Hepatocyte (in vitro differentiated cells): Measurements from ENCODE around the gene CLEC4F. TPM values are rescaled to one million over a fixed set of nuclear protein-coding genes. Genes with fewer than 3 reads are reported as not detected.

ENCODE experiments used
- DNase-seq: peaks from one replicate; pipeline ENCODE4 v3.0.0-alpha.2; 2016; ENCODE audit warnings: low spot score
- H2AFZ ChIP-seq: fragments of 200-600 bp; sonication (generic); 2 replicates; pipeline ENCODE4 v1.6.0; 2016; ENCODE audit warnings: antibody characterized with exemption, mild to moderate bottlenecking
- H3K27ac ChIP-seq: fragments of 200-600 bp; sonication (generic); 2 replicates; pipeline ENCODE4 v1.5.1; 2016; ENCODE audit warnings: mild to moderate bottlenecking
- H3K27me3 ChIP-seq: fragments of 200-600 bp; sonication (generic); 2 replicates; pipeline ENCODE4 v1.6.1; 2016
- H3K36me3 ChIP-seq: fragments of 200-600 bp; sonication (generic); replicated peaks from 2 replicates; pipeline ENCODE4 v1.5.1; 2016; ENCODE audit warnings: low read depth; ENCODE audit not compliant: insufficient read depth
- H3K4me1 ChIP-seq: fragments of 200-600 bp; sonication (generic); 2 replicates; pipeline ENCODE4 v1.5.1; 2016; ENCODE audit warnings: mild to moderate bottlenecking, moderate library complexity; ENCODE audit not compliant: insufficient read depth
- H3K4me2 ChIP-seq: fragments of 200-600 bp; sonication (generic); 2 replicates; pipeline ENCODE4 v1.6.0; 2016
- H3K4me3 ChIP-seq: fragments of 200-600 bp; sonication (generic); 2 replicates; pipeline ENCODE4 v1.5.1; 2016; ENCODE audit warnings: mild to moderate bottlenecking
- H3K79me2 ChIP-seq: fragments of 200-600 bp; sonication (generic); 2 replicates; pipeline ENCODE4 v1.6.0; 2017; ENCODE audit warnings: mild to moderate bottlenecking
- H3K9me2 ChIP-seq: fragments of 200-600 bp; sonication (generic); replicated peaks from 2 replicates; pipeline ENCODE4 v1.6.0; 2017; ENCODE audit warnings: mild to moderate bottlenecking; ENCODE audit not compliant: insufficient read depth
- H3K9me3 ChIP-seq: fragments of 200-600 bp; sonication (generic); 2 replicates; pipeline ENCODE4 v1.5.1; 2016; ENCODE audit warnings: low read depth, mild to moderate bottlenecking
- H4K20me1 ChIP-seq: fragments of 200-600 bp; sonication (generic); 2 replicates; pipeline ENCODE4 v1.6.0; 2016; ENCODE audit warnings: mild to moderate bottlenecking; ENCODE audit not compliant: insufficient read depth, poor library complexity, severe bottlenecking
- EZH2 ChIP-seq: fragments of 200-600 bp; sonication (generic); IDR thresholded peaks from 2 replicates; pipeline ENCODE4 v1.6.1; 2016; ENCODE audit warnings: antibody characterized with exemption, mild to moderate bottlenecking, borderline replicate concordance
- EZH2phosphoT487 ChIP-seq: fragments of 200-600 bp; sonication (generic); IDR thresholded peaks from one replicate; pipeline ENCODE4 v1.6.1; 2018; ENCODE audit warnings: antibody characterized with exemption, mild to moderate bottlenecking, low read depth, moderate library complexity; ENCODE audit not compliant: unreplicated experiment, severe bottlenecking
- WGBS: methylation state at CpG from one replicate; pipeline ENCODE4 v1.1.6; 2016; ENCODE audit warnings: low lambda C conversion rate; ENCODE audit errors: missing lambda C conversion rate; 5-methylcytosine and 5-hydroxymethylcytosine counted together
- polyA plus RNA-seq: library from polyadenylated mRNA; unstranded; fragments of >200 nt; fragmentation: Nextera tagmentation; extraction: Ambion mirVana; gene quantifications from 2 replicates; pipeline ENCODE4 v1.2.1, GENCODE V29; 2016
- total RNA-seq: library from RNA; depleted of rRNA; stranded (reverse); fragments of >200 nt; gene quantifications from 2 replicates; pipeline ENCODE4 v1.2.3, GENCODE V29; 2014
- TF ChIP-seq, protein P1 (sequence below): fragments of 200-600 bp; sonication (generic); IDR thresholded peaks from 2 replicates; pipeline ENCODE4 v1.5.1; 2016; ENCODE audit warnings: antibody characterized with exemption, mild to moderate bottlenecking; ENCODE audit not compliant: poor library complexity

CLEC4F gene
- total and polyA plus RNA-seq, 2 experiments from 2014 or later = not detected

DNA sequence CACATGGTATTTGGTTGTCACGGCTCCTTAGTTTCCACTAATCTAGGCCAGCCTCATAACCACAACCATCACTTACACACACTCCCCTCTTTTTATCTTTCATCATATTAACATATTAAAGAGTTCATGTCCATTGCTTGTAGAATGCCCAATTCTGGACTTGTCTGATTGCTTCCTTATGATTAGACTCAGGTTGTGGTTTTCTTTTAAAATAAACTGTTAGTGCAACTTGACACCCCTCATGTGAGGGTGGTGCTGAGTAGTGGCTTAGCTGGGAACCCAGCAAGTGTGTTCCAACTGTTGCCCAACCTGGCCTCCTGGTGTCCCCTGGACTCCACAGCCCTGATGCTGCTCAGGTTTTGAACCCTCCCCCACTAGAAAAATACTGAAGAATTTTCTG lies 35.3 kb upstream of the CLEC4F start:
- TF ChIP-seq, protein P1, sequence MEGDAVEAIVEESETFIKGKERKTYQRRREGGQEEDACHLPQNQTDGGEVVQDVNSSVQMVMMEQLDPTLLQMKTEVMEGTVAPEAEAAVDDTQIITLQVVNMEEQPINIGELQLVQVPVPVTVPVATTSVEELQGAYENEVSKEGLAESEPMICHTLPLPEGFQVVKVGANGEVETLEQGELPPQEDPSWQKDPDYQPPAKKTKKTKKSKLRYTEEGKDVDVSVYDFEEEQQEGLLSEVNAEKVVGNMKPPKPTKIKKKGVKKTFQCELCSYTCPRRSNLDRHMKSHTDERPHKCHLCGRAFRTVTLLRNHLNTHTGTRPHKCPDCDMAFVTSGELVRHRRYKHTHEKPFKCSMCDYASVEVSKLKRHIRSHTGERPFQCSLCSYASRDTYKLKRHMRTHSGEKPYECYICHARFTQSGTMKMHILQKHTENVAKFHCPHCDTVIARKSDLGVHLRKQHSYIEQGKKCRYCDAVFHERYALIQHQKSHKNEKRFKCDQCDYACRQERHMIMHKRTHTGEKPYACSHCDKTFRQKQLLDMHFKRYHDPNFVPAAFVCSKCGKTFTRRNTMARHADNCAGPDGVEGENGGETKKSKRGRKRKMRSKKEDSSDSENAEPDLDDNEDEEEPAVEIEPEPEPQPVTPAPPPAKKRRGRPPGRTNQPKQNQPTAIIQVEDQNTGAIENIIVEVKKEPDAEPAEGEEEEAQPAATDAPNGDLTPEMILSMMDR = no peak
- TF ChIP-seq EZH2 (no peak), EZH2phosphoT487 (no peak)
- Histone ChIP-seq H3K79me2 (no peaks in the 10 kb centered on the region), H3K4me2 (no peak overlapping the region), H3K27ac (no peak overlapping the region), H3K9me2 (no peaks in the 10 kb centered on the region), H3K27me3 (peaks cover 43% of the 10 kb centered on the region), H3K36me3 (no peaks in the 10 kb centered on the region), H4K20me1 (no peaks in the 10 kb centered on the region), H3K4me3 (no peak overlapping the region), H3K4me1 (no peaks in the 10 kb centered on the region), H3K9me3 (no peaks in the 10 kb centered on the region), H2AFZ (no peak overlapping the region)
- WGBS = 75% methylated on average over 1 of the region's 1 CpG
- DNase-seq = no peak

GRCh38 chr2:70854411-70854810 lies 34.0 kb upstream of the CLEC4F start:
- Histone ChIP-seq H2AFZ (no peak overlapping the region), H3K4me3 (no peak overlapping the region), H3K4me2 (no peak overlapping the region), H3K4me1 (no peaks in the 10 kb centered on the region), H3K9me3 (no peaks in the 10 kb centered on the region), H3K36me3 (no peaks in the 10 kb centered on the region), H3K79me2 (no peaks in the 10 kb centered on the region), H3K27me3 (peaks cover 31% of the 10 kb centered on the region), H4K20me1 (no peaks in the 10 kb centered on the region), H3K27ac (no peak overlapping the region), H3K9me2 (no peaks in the 10 kb centered on the region)
- DNase-seq = no peak
- 87% methylated on average over 4 of the region's 4 CpGs for WGBS
- TF ChIP-seq EZH2 (no peak), EZH2phosphoT487 (no peak)
- TF ChIP-seq, protein P1 = no peak

DNA sequence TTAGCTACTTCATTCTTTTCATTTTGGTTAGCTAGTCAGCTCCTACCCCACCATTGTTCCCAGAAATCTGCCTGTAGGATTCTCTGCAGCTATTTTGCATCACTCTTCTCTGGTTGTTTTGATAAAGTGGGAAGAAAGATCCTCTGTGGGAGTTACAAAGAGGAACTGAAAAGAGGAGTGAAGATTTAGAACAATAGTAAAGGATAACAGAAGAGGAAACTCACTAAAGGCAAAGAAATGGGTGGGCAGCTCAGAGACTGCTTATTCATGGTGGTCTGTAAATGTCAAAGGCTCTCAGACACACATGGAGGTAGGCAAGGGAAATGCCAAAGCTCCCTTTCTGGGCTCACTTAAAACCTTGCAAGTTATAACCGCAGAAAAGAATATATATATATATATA lies 32.4 kb upstream of the CLEC4F start:
- Histone ChIP-seq H3K36me3 (no peaks in the 10 kb centered on the region), H3K27ac (no peak overlapping the region), H3K9me3 (no peaks in the 10 kb centered on the region), H3K4me2 (no peak overlapping the region), H3K4me3 (no peak overlapping the region), H2AFZ (no peak overlapping the region), H3K4me1 (no peaks in the 10 kb centered on the region), H3K27me3 (peaks cover 22% of the 10 kb centered on the region), H3K9me2 (no peaks in the 10 kb centered on the region), H4K20me1 (no peaks in the 10 kb centered on the region), H3K79me2 (no peaks in the 10 kb centered on the region)
- DNase-seq = no peak
- TF ChIP-seq EZH2 = no peak
- TF ChIP-seq, protein P1 = no peak
- TF ChIP-seq EZH2phosphoT487 = no peak
- WGBS = 94% methylated on average over 1 of the region's 1 CpG

GRCh38 chr2:70851704-70852103 lies 31.3 kb upstream of the CLEC4F start:
- H3K27ac ChIP-seq = no peak overlapping the region
- no peaks in the 10 kb centered on the region for H3K9me3 ChIP-seq
- no peaks in the 10 kb centered on the region for H3K9me2 ChIP-seq
- no peaks in the 10 kb centered on the region for H3K36me3 ChIP-seq
- no peak overlapping the region for H3K4me3 ChIP-seq
- no peak overlapping the region for H3K4me2 ChIP-seq
- no peaks in the 10 kb centered on the region for H4K20me1 ChIP-seq
- DNase-seq = no peak
- peaks cover 21% of the 10 kb centered on the region for H3K27me3 ChIP-seq
- H3K79me2 ChIP-seq = no peaks in the 10 kb centered on the region
- H3K4me1 ChIP-seq = no peaks in the 10 kb centered on the region
- no peak overlapping the region for H2AFZ ChIP-seq
- WGBS = 72% methylated on average over 4 of the region's 4 CpGs
- TF ChIP-seq EZH2 (no peak), EZH2phosphoT487 (no peak)
- TF ChIP-seq, protein P1 = no peak
